DLD1 (cell line): ENCODE measurements around the gene GTPBP10.
"Not testable (repeated sequence)": the region's sequence is repeated elsewhere in the genome, so short reads cannot be mapped to it uniquely, and the experiment has no call there.

ENCODE experiments used
- in situ Hi-C: cut with HindIII; loops from 2 replicates; pipeline ENCODE4 v1.10.0; 2017; ENCODE audit warnings: low sequenced_read_pairs

GTPBP10 gene, protein sequence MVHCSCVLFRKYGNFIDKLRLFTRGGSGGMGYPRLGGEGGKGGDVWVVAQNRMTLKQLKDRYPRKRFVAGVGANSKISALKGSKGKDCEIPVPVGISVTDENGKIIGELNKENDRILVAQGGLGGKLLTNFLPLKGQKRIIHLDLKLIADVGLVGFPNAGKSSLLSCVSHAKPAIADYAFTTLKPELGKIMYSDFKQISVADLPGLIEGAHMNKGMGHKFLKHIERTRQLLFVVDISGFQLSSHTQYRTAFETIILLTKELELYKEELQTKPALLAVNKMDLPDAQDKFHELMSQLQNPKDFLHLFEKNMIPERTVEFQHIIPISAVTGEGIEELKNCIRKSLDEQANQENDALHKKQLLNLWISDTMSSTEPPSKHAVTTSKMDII

DNA sequence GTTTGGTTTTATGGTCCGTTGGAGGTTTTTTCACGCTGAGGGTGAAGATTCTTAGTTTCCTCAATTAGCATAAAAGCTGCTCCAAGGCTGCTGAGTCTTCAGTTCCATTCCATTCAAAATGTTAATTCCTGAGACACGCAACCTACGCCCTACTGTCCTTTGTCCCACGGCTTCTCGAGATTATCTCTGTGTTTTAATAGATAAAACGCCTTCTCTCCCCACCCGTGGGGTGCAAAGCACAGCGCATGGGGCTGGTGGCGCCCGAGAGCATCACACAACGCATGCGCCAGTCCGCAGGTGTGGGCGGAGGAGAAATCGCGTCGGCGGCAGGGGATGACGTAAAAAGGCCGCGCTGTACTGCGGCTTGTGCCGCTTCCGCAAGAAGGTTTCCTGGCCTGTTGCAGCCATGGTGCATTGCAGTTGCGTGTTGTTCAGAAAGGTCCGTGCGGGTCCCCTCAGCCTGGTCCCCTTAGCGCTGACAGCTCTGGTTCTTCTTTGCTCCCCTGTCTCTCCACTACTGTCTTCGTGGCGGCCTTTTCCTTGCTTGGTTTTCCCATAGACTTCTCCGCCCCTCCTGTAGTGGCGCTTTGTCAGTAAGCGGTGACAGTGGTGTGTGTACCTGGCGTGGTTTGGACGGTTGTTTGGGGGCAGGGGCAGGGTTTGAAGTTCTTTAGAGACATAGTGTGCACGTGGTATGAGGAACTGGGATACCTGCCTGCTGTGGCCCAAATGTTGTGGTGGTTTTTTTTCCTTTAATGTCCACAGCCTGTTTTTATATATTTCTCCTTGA lies at the start of gene GTPBP10:
Gene GTPBP10 (plus strand): TSS at position 381 of the 790 bp plus-strand sequence. CDS start 26 bp downstream, at position 407.
- in situ Hi-C loops = no loop called here

DNA sequence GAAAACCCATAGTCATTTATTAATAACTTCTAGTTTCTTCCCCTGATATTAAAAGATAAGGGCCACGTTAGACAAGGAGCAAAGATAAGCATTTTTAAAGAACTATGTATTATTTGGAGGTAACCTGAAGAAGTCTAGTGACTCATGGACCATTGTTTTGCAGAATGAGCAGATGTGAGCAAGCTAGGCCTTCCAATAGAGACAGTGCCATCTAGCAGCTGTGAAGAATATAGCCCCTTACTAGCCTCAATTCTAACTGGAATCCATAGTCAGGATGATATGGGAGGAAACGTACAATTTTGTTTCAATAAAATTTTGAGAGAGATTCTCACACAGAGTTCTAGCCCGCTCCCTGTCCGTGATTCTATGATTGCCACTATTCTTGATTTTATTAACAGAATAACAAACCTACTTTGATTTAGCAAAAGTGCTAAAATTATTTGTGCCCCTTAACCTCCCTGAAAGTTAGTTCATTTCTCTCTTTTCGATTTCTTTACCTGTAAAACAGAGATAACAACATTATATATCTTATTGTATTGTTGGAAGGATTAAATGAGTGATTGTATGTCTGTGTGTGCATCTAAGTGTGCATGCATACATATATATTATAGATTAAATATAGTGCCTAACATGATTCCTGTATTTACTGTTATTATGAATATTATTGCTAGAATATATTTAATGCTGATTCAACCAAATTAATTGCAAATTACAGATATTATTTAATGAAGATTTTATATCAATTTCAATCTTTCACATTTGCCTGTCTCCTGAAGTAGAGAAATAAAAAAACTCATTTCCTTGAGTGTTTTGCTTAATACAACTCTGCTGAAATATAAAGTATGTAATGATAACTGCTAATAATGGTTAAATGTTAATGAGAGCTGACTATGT lies 48.1 kb upstream of the GTPBP10 start:
- in situ Hi-C loops = no loop called here

DNA sequence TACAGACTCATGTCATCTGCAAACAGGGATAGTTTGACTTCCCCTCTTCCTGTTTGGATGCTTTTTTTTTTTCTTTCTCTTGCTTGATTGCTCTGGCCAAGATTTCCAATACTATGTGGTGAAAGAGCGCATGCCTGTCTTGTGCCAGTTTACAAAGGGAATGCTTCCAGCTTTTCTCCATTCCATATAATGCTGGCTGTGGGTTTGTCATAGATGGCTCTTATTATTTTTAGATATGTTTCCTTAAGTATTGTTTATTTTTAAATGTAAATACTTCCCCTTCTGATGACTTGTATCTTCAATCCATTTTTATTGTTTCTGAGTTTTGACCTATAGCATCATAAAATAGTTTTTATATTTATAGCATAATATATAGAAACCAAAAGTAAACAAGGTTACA lies 43.3 kb upstream of the GTPBP10 start:
- in situ Hi-C loops = no loop called here

DNA sequence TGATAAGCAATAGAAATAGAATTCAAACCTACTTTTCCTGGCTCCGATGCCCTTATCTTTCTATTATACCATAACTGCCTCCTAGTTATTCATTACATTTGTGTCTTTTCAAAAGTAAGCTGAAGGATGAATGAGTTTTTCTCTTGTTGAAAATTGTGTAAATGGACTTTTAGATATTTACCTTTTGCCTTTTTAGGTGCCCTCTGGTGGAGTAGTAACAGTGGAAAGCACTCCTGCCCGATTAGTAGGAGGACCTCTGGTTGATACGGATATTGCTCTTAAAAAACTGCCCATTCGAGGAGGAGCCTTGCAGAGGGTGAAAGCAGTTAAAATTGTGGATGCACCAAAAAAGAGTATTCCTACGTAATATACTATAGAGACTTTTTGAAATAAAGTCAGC lies 36.6 kb upstream of the GTPBP10 start:
- in situ Hi-C loops = no loop called here

DNA sequence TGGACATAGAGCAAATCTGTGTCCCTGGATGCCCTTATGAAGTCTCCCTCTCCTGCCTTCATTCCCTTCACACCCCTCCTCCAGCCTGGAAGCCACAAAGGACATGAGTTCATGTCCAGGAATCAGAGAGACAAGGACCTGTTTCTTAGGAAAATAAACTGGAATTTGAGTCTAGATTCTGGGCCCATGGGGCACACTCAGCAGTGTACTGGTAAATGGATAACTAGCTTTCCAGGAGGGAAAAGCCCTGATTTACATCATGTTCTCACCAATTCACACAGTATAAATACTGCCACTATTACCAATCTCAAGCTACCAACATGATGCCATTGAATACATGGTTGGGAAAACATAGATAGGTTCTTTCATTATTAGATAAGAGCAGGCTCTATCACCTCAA lies 35.3 kb upstream of the GTPBP10 start:
- in situ Hi-C loops = no loop called here

DNA sequence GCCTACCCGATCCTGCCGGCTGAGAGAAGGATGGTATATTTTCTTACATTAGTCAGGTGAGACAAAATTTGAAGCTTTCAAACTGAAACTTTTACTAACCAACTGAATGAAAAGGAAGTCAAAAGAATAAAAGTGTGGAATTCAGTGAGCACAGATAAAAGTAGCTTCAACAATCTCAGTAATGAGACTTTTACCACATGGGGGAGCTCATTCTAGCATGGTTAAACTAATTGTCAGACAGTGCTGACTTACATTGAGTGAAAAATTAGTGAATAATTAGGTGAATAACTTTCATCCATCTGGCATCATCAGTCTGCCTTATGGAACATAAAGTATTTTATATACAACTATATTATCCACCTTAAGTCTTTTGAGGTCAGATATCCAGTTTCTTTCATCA lies 33.8 kb upstream of the GTPBP10 start:
- in situ Hi-C loops = no loop called here

DNA sequence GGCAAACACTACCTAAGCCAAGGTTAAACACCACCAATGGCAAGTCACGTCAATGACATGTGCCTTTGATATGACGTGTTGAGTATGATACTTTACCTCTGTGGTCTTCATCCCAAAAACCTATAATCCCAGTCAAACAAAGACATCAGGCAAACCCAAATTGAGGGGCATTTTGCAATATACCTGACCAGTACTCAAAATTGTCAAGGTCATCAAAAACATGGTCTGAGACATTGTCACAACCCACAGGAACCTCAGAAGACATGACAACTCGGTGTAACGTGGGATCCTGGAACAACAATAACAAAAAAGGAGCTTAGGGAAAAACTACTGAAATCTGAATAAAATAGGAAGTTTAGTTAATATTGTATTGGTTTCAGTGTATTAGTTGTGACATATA lies 32.6 kb upstream of the GTPBP10 start:
- in situ Hi-C loops = no loop called here

DNA sequence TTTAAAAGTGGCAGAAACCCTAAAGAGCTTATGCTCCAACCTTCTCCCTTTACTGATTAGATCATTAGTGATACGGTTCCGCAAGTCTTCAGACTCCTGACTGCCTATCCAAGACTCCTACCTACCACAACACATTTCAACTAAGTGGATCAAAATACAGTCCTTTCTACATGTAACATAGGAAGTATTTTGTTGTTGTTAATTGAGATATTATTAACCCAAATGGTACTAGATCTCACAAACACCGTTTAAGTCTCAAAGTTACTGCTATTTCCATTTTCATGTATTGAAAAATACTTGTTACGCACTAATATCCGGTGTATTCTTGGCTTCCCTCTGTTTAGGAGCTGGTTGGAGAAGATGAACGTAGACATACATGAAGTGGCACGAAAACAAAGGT lies 26.5 kb upstream of the GTPBP10 start:
- in situ Hi-C loops = no loop called here

DNA sequence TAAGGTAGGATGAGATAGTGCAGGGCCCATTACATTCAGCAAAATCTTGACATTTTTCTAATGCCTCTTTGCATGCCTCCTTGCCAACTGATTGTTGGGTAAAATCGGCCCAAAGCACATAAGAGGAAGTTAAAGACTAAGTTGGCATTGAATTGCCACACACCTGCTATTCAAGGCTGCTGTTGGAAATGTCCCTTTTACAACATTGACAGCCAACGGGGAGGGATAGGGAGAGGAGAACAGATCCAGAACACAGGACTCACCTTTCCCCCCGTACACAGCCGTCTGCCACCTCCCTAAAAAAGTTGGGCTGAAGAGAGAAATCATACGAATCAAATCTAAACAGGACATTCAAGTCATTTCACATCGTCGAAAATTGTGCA lies 26.1 kb upstream of the GTPBP10 start:
- in situ Hi-C loops = no loop called here

DNA sequence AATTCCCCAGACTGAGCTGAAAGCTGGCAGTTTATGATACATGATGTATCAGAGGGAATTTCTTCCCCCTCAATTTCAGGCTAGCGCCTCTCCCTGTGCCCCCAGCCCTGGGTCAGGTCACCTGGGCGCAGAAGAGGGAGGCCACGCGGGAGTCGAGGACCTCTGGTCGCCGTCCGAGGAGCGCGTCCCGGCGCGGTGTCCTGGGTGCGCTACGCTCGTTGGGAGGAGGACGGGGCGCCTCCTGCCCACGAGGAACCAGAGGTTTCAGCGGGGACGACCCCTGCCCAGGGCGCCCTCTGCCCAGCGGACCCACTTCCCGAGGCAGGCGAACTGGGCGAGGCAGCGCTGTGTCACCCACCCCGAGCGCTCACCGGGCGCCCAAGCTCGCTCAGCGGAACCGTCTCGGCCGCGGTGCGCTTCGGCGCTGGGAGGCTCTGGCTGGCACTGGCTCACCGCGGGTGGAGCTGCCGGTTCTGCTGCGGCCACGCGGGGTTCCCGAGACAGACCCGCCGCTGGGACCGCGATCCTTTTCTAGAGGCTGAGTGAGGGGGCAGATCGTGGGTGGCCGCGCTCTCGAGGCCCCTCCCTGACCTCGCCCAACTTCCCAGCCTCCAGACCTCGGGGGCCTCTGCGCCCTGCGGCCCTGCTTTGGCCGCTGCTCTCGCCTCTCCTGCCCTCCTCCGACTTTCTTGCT lies 25.6 kb upstream of the GTPBP10 start, which contains the start of gene FAM237B:
Gene FAM237B (minus strand): TSS at position 504 of the 694 bp plus-strand sequence. CDS start 1,556 bp downstream, outside the sequence.
- in situ Hi-C loops = no loop called here

DNA sequence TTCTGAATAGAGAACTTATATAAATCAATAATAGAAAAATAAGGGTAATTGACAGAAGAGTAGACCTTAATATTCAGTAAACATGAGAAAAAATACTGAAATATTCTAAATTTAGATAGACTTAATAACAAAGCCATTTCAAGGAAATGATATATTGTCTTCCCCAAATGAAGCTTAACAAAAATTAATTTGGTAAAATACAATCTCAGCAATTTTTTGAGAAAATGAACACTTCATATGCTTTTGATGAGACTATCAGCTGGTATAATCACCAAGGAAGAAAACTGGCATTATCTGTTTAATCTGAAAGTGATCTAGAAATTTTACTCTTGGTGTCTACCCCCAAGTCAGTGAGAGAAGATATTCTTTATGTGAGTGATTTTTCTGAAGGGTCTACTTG lies 23.7 kb upstream of the GTPBP10 start:
- in situ Hi-C loops = no loop called here

DNA sequence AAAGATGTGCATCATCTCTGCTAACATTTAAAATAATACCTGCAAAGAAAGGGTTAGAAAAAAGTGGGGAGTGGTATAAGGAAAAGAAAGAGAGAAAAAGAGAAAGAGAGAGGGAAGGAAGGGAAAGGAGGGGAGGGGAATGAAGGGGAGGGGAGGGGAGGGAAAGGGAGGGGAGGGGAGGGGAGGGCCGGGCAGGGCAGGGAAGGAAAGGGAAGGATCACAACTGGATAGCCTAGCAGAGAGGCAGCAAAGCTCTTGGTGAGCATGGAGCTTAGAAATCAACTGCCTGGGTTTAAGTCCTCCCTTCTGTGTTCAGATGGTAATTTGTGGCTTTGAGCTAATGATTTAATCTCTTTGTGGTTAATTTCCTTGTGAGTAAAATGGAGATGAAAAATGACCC lies 20.0 kb upstream of the GTPBP10 start:
- in situ Hi-C loops = no loop called here

DNA sequence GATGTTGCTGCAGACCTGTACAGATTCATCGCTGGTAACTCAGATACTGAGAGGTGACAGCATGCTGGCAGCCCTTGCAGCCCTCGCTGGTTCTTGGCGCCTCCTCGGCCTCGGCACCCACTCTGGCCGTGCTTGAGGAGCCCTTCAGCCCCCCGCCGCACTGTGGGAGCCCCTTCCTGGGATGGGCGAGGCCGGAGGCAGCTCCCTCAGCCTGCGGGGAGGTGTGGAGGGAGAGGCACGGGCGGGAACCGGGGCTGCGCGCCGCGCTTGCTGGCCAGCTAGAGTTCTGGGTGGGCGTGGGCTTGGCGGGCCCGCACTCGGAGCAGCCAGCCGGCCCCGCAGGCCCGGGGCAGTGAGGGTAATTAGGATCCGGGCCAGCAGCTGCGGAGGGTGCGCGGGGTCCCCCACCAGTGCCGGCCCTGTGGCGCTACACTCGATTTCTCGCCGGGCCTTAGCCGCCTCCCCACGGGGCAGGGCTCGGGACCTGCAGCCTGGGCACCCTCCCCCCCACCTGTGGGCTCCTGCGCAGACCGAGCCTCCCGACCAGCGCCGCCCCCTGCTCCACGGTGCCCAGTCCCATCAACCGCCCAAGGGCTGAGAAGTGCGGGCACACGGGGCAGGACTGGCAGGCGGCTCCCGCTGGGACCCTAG lies 12.2 kb upstream of the GTPBP10 start:
- in situ Hi-C loops = no loop called here

DNA sequence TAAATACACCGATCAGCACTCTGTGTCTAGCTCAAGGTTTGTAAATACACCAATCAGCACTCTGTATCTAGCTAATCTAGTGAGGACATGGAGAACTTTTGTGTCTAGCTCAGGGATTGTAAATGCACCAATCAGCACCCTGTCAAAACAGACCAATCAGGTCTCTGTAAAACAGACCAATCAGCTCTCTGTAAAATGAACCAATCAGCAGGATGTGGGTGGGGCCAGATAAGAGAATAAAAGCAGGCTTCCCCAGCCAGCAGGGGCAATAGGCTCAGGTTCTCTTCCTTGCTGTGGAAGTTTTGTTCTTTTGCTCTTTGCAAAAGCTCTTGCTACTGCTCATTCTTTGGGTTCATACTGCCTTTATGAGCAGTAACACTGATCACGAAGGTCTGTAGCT lies 11.6 kb upstream of the GTPBP10 start:
- in situ Hi-C loops = not testable (repeated sequence)

DNA sequence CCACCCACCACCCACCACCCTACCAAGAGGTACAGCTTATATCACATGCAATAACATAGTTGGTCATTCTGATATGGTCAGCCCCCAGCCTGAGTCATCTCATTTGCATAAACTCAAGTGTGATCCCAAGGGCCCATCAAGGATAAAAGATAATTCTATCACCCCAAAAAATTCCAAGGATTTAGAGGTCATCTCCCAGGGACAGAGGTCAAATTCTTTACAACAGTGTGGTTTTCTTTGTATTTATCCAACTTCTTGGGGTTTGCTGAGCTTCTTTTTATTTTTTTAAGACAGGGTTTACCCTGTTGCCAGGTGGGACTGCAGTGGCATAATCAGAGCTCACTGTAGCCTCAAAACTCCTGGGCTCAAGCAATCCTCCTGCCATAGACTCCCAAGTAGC lies 9.4 kb upstream of the GTPBP10 start:
- in situ Hi-C loops = no loop called here

DNA sequence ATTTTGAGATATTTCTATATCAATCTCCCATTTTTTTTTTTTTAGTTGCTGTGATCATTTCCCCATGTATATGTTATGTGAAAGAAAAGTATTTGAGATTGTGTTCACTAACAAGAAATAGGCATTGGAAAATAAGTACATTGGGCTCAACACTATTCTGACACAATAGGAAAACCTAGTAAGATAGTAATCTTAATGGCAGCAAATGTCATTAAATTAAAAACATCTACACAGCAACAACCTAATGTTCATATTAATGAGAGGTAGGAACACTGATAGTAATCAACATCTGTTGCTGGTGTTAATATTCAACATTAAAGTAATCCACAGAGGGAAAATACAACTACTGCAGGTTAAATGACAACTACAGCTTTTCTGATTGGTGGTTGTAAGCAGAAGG lies 1.5 kb upstream of the GTPBP10 start:
- in situ Hi-C loops = no loop called here

DNA sequence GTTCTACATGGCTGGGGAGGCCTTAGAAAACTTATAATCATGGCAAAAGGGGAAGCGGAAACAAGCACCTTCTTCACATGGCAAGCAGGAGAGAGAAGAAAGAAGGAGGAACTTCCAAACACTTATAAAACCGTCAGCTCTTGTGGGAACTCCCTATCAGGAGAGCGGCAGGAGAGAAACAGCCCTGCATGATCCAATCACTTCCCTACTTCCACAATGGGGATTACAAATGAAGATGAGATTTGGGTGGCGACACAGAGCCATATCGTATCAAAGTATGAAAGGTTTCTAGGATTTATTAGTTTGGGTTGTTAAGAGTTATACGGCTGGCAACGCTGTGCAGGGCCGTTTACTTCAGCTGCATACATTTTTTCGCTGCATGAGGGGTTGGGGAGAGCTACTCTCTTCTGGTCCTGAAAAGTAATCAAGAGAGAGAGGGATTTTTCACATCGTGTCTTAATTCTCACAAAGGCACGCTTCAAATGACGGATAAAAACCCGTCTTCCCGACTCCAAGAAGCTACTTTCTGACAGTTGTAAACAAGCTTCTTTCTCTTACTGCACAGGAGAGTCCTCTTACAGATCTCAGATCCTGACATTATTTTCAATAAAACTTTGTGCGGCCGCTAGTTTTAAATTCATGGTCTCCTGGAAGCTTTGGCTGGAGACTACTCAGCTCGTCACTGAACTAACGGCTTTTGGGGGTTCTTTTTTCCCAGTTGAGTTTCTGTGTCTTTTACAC lies 751 bp upstream of the GTPBP10 start:
- in situ Hi-C loops = no loop called here

DNA sequence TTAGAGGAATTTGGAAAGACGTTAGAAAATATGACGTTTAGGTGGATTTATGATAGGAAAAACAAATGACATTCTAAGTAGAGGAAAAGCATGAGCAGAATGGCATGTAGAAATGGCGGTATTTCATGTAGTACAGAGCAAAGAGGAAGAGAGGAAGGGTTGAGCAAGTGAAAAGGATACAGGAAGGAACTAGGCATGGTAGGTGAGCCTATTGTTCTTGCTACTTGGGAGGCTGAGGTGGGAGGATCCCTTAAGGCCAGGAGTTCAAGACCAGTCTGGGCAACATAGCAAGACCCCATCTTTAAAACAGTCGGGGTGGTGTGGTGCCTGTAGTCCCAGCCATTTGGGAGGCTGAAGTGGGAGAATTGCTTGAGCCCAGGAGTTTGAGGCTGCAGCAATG lies 1.2 kb downstream of the GTPBP10 start:
- in situ Hi-C loops = no loop called here

DNA sequence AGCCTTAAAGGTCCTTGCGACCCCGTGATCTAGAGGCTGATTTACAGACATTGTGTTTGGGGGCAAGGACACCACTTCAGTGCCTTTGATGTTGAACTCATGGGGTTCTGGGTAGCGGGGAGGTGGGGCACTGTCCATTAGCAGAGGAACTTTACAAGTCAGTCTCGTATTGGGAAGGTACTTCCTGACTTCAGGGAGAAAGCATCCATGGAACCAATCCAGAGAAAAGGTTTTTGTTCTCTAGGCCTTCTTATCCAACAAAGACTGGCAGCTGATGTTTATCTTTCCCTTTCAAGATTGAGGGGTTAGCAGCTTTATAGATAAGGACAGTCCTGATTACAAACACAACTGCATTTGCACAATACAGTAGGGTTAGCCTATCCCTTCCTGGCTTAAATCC lies 2.8 kb downstream of the GTPBP10 start:
- in situ Hi-C loops = no loop called here
